ENCODE results near the gene MICOS13.
A peak's percentile ranks its signal among the peaks of the same experiment; 100 is the strongest.

The MICOS13 gene

GRCh38 chr19:5686647-5687359 lies 6.5 kb upstream of the MICOS13 start:
- no peaks in the 10 kb centered on the region for H3K9me2 ChIP-seq (replicated peaks; ENCODE audit: insufficient read depth, low read length)
- no peaks in the 10 kb centered on the region for H3K9me3 ChIP-seq (replicated peaks; ENCODE audit: insufficient read depth, low read length)
- peaks cover 10% of the 10 kb centered on the region for H4K20me1 ChIP-seq (ENCODE audit: insufficient read depth, low read length)
- peak overlapping the region; percentile 67 for H3K9ac ChIP-seq (ENCODE audit: low read length)
- peaks cover under 1% of the 10 kb centered on the region; the same call in 1 of the 2 replicates for H3K36me3 ChIP-seq (replicated peaks; ENCODE audit: insufficient read depth, low read length)
- peak overlapping the region; percentile 61 for H3K4me3 ChIP-seq (ENCODE audit: low read length)
- TF ChIP-seq EZH2phosphoT487 (IDR thresholded peaks at IDR 0.05; ENCODE audit: low read length) (no peak), CTCF (IDR thresholded peaks at IDR 0.05; ENCODE audit: low read length) (peak; percentile 96), EZH2 (optimal IDR thresholded peaks at IDR 0.05; ENCODE audit: low read depth, low read length) (no peak)
- H2AFZ ChIP-seq (ENCODE audit: low read length) = peak overlapping the region; percentile 85
- peaks cover 26% of the 10 kb centered on the region for H3F3A ChIP-seq (ENCODE audit: insufficient read depth, low read length)
- H3K79me2 ChIP-seq (ENCODE audit: low read length) = peaks cover 18% of the 10 kb centered on the region
- H3K4me2 ChIP-seq (ENCODE audit: low read depth, low read length) = peak overlapping the region; percentile 80
- peak; percentile 98 for DNase-seq
- H3K4me1 ChIP-seq (ENCODE audit: low read length) = peaks cover 11% of the 10 kb centered on the region
- peak overlapping the region; percentile 61; the same call in 1 of the 2 replicates for H3K27ac ChIP-seq (ENCODE audit: low read length)
- peaks cover 12% of the 10 kb centered on the region for H3K27me3 ChIP-seq (replicated peaks; ENCODE audit: insufficient read depth, low read length)

GRCh38 chr19:5686326-5686646 lies 6.0 kb upstream of the MICOS13 start:
- Histone ChIP-seq H3K4me1 (ENCODE audit: low read length) (peaks cover 10% of the 10 kb centered on the region; the same call in 1 of the 2 replicates), H2AFZ (ENCODE audit: low read length) (peak overlapping the region; percentile 63), H3K79me2 (ENCODE audit: low read length) (peaks cover 13% of the 10 kb centered on the region), H3K4me2 (ENCODE audit: low read depth, low read length) (peak overlapping the region; percentile 80), H3K36me3 (replicated peaks; ENCODE audit: insufficient read depth, low read length) (no peaks in the 10 kb centered on the region; the same call in 1 of the 2 replicates), H3K27me3 (replicated peaks; ENCODE audit: insufficient read depth, low read length) (peaks cover 14% of the 10 kb centered on the region), H3K9me3 (replicated peaks; ENCODE audit: insufficient read depth, low read length) (no peaks in the 10 kb centered on the region), H3F3A (ENCODE audit: insufficient read depth, low read length) (peaks cover 26% of the 10 kb centered on the region), H3K4me3 (ENCODE audit: low read length) (peak overlapping the region; percentile 61), H4K20me1 (ENCODE audit: insufficient read depth, low read length) (peaks cover 7% of the 10 kb centered on the region; the same call in 1 of the 2 replicates), H3K9ac (ENCODE audit: low read length) (peak overlapping the region; percentile 67; the same call in 1 of the 2 replicates), H3K9me2 (replicated peaks; ENCODE audit: insufficient read depth, low read length) (no peaks in the 10 kb centered on the region), H3K27ac (ENCODE audit: low read length) (peak overlapping the region; percentile 61; the same call in 1 of the 2 replicates)
- TF ChIP-seq EZH2 (optimal IDR thresholded peaks at IDR 0.05; ENCODE audit: low read depth, low read length) (no peak), EZH2phosphoT487 (IDR thresholded peaks at IDR 0.05; ENCODE audit: low read length) (no peak), CTCF (IDR thresholded peaks at IDR 0.05; ENCODE audit: low read length) (no peak)
- no peak for DNase-seq

- Histone ChIP-seq H3K4me2 (ENCODE audit: low read depth, low read length) (no peak overlapping the region), H3K27ac (ENCODE audit: low read length) (no peak overlapping the region)
- no peak for TF ChIP-seq CTCF (IDR thresholded peaks at IDR 0.05; ENCODE audit: low read length)
- no peak for TF ChIP-seq EZH2 (optimal IDR thresholded peaks at IDR 0.05; ENCODE audit: low read depth, low read length)
These were observed 4.5 kb upstream of the MICOS13 start for GRCh38 chr19:5684694-5685430.

More at GRCh38 chr19:5684694-5685430, 4.5 kb upstream of the MICOS13 start:
- Histone ChIP-seq H3K9me2 (replicated peaks; ENCODE audit: insufficient read depth, low read length) (no peaks in the 10 kb centered on the region), H3K4me1 (ENCODE audit: low read length) (peaks cover 13% of the 10 kb centered on the region), H2AFZ (ENCODE audit: low read length) (no peak overlapping the region), H3F3A (ENCODE audit: insufficient read depth, low read length) (peaks cover 14% of the 10 kb centered on the region), H3K79me2 (ENCODE audit: low read length) (peaks cover 4% of the 10 kb centered on the region), H4K20me1 (ENCODE audit: insufficient read depth, low read length) (no peaks in the 10 kb centered on the region), H3K4me3 (ENCODE audit: low read length) (no peak overlapping the region), H3K27me3 (replicated peaks; ENCODE audit: insufficient read depth, low read length) (peaks cover 14% of the 10 kb centered on the region), H3K36me3 (replicated peaks; ENCODE audit: insufficient read depth, low read length) (no peaks in the 10 kb centered on the region), H3K9me3 (replicated peaks; ENCODE audit: insufficient read depth, low read length) (no peaks in the 10 kb centered on the region), H3K9ac (ENCODE audit: low read length) (no peak overlapping the region)
- DNase-seq = no peak
